SU-DHL-6 (cell line): Measurements from ENCODE around the gene KCNAB3.

Source experiments
- EZH2phosphoT487 ChIP-seq: fragments of 200-600 bp; sonication (generic), shearing (Covaris generic); conservative IDR thresholded peaks from 2 replicates; pipeline ENCODE4 v1.6.1; 2018; ENCODE audit warnings: mild to moderate bottlenecking, antibody characterized with exemption, low read length, moderate library complexity, mixed read lengths
- TF ChIP-seq, protein P1 (sequence below): fragments of 200-600 bp; sonication (generic); IDR thresholded peaks from one replicate; pipeline ENCODE4 v1.5.1; 2017; ENCODE audit warnings: antibody characterized with exemption, mild to moderate bottlenecking, low read length, moderate library complexity; ENCODE audit not compliant: insufficient read depth, poor library complexity, severe bottlenecking

- TF ChIP-seq, protein P1, sequence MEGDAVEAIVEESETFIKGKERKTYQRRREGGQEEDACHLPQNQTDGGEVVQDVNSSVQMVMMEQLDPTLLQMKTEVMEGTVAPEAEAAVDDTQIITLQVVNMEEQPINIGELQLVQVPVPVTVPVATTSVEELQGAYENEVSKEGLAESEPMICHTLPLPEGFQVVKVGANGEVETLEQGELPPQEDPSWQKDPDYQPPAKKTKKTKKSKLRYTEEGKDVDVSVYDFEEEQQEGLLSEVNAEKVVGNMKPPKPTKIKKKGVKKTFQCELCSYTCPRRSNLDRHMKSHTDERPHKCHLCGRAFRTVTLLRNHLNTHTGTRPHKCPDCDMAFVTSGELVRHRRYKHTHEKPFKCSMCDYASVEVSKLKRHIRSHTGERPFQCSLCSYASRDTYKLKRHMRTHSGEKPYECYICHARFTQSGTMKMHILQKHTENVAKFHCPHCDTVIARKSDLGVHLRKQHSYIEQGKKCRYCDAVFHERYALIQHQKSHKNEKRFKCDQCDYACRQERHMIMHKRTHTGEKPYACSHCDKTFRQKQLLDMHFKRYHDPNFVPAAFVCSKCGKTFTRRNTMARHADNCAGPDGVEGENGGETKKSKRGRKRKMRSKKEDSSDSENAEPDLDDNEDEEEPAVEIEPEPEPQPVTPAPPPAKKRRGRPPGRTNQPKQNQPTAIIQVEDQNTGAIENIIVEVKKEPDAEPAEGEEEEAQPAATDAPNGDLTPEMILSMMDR, result no peak
- no peak for TF ChIP-seq EZH2phosphoT487
Observed at GRCh38 chr17:7931709-7932482, 2.2 kb upstream of the KCNAB3 start, which contains the start of the genes CNTROB and TRAPPC1.
